GM21447 (cell line): ENCODE measurements around the gene RAB11A.
"Not testable (repeated sequence)": the region's sequence is repeated elsewhere in the genome, so short reads cannot be mapped to it uniquely, and the experiment has no call there.

Experiments used
- ATAC-seq: cut with Tn5 transposase; IDR thresholded peaks from one replicate; pipeline ENCODE4 v1.9.1; 2021; ENCODE audit not compliant: unreplicated experiment

Gene RAB11A

DNA sequence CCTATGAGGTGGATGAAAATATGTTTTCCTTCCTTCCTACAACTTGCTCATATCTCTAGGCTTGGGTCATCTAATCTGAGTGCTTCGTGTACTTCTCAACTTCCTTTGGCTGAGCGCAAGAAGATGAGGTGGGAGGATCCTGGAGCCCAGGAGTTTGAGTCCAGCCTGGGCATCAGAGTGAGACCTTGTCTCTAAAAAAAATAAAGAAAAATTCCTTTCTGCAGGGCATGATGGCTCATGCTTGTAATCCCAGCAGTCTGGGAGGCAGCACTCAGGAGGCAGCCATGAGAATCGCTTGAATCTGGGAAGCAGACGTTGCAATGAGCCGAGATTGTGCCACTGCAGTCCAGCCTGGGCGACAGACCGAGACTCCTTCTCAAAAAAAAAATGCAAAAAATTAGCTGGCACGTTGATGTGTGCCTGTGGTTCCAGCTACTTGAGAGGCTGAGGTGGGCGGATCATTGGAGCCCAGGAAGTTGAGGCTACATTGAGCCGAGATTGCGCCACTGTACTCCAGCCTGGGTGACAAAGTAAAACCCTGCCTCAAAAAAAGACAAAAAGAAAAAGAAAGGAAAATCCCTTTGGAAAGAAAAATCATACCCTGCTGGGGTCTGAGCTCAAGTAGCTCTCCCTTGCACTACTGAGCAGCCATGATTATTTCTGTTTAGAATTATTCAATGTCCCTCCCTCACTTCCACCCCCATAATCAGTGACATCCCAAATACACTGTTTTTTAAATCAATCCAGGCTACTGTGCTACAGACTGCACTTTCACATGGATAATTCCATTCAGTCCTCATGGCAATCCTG is 28.0 kb upstream of the RAB11A start:
- ATAC-seq: no peak

DNA sequence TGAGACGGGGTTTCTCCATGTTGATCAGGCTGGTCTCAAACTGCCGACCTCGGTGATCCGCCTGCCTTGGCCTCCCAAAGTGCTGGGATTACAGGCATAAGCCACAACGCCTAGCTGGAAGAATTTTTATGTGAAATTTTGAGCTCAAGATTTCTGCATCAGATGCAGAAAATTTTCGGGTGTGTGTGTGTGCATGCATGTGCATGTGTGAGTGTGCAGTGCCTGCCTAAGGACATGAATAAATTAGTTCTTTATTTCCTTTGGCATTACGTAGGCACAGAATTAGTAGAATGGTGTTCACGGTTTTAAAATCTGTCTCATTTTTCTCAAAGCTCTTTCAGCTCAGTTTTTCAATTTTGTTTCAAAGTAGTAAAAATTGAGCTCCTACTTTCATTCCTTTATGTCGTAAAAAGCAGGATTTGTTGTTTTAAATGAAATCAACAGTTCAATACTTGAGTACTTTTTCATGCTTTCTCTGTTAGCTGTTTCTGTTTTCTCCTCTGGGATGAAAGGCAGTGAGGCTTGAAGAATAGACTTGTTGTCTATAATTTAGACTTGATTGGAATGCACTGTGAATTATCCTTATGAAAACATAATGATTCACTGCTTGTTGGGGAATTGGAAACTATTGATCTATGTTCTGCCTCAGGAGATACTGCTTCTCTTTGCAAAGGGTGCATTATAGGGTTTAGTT is 23.3 kb upstream of the RAB11A start:
- ATAC-seq: no peak

DNA sequence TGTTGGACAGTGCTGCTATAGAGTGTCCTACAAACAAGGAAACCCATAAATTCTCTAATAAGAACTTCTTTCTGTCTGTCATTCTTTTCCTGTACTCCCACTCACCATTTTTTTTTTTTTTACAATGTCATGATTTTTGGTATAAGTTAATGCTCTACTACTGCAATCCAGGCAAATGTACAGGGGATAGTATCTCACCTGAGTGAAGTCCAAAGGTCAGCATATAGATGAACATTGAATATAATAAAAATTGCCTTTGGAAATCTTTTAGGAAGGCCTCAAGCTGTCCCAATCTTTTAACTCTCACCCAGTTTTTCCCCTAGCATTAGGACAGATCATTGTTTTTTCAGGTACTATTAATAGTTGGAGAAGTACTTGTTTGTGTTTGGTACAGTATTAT is 21.3 kb upstream of the RAB11A start:
- no peak for ATAC-seq

DNA sequence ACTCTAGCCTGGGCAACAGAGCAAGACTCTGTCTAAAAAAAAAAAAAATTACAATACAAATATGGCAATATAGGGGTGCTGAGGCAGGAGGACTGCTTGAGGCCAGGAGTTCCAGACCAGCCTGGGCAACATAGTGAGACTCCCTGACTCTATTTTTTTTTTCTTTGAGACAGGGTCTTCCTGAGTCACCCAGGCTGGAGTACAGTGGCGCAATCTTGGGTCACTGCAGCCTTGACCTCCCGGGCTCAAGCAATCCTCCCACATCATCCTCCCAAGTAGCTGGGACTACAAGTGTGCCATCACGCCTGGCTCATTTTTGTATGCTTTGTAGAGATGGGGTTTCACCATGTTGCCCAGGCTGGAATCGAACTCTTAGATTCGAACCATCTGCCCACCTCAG is 17.3 kb upstream of the RAB11A start:
- ATAC-seq: no peak

DNA sequence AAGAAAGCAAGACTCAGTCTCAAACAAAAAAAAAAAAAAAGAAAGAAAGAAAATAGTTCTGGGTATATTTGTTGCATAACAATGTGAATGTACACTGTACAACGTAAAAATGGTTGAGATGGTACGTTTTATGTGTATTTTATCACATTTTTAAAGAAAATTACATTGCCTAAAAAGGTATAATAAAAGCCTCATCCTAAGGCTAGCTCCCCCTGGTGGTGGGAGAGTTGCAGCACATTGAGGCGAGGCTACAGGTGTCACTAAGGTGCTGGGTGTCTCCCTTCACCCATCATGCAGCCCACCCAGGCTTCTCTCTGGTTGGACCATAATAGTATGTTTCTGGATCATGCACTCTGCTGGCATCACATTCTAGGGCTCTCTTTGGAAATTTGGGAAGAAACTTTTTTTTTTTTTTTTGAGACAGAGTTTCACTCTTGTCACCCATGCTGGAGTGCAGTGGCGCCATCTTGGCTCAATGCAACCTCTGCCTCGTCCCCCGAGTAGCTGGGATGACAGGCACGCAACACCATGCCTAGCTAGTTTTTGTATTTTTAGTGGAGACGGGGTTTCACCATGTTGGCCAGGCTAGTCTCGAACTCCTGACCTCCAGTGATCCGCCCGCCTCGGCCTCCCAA is 12.4 kb upstream of the RAB11A start:
- no peak for ATAC-seq

DNA sequence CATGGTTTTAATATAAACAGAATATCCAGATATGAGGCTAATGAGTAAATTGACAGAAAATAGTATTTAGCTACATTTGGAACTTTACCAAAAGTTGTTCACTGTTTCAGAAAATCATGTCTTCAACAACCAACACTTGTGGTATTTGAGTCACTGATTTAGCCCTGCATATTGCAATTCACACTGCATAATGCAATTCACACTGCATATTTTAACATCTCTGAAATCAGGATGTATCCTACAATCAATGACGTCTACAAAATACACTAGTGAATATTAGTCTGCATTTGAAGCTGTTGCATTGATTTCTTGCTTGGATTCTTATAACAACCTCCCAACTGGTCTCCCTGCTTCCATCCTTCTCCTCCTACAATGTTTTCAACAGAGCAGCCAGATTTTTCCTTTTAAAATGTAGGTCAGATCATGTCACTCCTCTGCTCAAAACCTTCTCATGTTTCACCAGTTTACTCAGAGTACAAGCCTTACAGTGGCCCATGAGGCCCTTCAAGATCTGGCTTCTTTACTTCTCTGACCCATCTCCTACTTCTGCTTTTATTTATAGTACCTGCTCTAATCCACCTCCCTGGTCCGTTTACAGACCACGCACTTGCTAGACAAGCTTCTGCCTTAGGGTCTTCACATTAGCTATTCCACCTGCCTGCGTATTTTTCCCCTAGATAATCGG is 11.4 kb upstream of the RAB11A start:
- no peak for ATAC-seq

DNA sequence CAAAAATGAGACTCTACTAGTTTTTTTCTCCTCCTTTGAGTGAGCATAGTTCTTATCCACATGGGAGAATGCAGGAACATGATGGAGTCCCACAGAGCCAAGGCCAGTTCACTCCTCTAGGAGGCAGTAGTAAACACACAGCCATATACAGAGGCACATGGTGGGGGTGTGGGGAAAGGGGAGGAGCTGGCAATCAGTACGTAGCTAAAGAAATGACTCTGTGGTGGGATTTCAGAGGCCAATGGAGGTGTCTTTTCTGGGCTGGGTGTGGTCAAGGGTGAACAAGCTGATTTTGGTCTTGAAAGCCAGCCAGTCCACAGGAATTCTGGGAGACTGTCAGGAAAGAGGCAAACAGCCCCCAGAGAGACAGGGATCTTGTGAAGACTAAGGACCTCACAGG is 6.6 kb upstream of the RAB11A start:
- ATAC-seq: no peak

DNA sequence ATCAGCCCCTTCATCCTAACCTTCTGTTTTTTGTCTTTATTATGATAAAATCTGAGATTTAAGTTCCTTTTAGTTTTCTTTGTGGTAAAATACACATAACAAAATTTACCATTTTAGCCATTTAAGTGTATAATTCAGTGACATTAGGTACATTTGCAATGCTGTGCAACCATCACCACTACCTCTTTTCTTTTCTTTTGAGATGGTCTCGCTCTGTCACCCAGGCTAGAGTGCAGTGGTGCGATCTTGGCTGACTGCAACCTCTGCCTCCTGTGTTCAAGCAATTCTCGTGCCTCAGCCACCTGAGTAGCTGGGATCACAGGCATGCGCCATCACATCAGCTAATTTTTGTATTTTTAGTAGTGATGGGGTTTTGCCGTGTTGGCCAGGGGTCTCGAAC is 6.2 kb upstream of the RAB11A start:
- no peak for ATAC-seq

DNA sequence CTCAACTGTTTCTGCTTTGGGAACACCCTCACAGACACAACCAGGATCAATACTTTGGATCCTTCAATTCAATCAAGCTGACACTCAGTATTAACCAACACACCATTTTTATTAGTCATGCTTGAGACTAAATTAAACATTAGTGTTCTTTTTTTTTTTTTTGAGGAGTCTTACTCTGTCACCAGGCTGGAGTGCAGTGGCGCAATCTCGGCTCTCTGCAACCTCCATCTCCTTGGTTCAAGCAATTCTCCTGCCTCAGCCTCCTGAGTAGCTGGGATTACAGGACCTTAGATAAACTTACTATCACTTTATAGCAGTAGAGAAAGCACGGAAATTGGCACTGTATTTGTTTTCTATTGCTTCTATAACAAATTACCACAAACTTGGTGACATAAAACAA is 2.0 kb upstream of the RAB11A start:
- no peak for ATAC-seq

DNA sequence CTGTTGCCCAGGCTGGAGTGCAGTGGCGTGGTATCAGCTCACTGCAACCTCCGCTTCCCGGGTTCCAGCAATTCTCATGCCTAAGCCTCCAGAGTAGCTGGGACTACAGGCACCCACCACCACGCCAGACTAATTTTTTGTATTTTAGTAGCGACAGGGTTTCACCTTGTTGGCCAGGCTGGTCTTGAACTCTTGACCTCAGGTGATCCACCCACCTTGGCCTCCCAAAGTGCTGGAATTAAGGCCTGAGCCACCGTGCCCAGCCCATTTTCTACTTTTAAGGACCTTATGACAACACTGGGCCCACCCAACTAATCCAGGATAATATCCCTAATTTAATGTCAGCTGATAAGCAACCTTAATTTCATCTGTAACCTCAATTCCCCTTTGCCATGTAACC is 1.4 kb upstream of the RAB11A start:
- not testable (repeated sequence) for ATAC-seq

DNA sequence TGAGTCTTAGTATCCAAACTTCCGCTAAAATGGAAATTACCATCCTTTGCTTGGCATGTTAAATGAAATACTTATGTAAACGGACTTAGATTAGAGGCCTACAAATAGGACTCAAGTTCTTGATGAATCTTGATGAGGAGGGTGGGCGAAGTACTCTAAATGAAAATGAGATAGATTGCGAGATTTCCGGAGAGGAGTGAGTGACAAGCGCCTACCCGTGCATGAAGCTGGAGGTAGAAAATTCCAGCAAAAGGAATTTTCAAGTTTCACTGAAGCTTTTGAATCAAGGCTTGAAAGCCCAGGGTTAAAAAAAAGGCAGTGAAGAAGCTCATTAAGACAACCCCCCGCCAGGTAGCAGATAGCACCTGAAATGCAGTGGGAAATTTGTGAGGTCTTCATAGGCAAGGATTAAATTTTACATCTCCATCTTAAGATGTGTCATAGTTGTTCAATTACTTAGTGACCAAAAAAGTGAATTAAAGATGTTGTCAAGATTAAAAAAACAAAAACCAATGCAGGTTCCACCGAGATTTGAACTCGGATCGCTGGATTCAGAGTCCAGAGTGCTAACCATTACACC is 655 bp upstream of the RAB11A start:
- no peak for ATAC-seq

DNA sequence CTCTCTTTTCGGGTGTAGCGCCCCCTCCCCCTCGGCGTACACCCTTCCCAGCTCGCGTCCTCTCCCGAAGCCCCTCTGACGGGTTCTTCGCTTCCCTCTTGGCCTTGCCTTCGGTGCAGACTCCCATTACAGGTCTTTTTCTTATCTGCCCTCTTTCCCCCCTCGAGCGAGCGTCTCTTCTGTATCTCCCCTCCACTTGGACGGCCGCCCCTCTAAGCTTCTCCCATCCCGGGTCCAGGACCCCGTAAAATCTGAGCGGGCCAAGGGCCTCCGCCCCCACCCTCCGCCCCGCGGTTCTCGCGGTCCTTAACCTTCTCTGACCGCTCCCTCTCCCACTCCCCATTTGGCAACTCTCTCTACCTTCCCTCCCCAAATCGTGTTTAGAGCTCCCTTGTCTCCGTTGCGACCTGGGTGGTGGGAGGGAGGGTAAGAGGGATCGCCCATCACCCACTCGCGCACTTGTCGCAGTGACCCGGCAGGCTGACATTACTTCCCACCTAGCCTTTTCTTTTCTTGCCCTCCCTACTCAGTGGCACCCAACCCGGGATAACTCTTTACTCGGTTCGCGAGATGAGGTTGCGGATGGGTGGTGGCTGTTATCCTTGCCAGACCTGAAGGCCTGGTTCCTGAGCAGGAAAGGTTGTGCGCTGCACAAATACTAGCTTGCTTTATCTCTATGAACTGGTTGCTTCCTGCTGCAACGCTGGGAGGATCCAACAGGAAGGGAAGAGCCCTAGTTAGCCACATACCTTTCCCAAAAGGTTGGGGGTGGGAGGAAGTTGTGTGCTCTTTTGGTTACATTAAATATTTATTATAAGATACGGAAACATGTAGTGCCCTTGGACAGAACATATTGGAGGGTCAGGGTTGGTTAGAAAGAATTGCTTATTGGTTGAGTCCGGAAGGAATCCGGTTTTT is 922 bp downstream of the RAB11A start:
- no peak for ATAC-seq

DNA sequence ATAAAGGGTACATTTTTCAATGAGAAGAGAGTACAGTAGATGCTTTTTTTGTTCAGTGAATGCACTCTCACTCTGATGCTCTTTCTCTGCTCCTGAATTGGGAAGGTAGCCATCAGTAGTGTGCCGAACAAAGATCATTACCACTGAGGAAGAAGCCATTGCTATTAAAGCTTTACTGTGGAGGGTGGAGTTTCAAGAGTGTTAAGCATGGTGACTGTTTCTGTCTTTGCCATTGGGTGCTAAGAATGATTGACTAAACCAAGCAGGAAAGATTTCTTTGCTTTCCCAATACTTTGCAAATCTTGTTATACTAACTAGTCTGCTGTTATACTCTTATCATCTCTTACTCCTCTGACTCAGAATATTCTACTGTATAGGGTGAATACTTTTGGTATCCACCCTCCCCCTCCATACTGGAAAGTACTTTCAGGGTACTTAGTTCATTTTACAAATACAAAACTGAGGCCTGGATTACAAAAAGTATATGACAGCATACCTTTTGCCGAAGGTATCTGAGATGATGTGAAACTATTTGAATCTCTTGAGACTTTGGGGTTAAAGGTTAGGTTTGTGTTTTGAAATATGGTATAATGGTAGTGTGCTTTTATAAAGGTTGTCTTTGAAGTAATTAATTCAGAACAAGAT is 1.7 kb downstream of the RAB11A start:
- no peak for ATAC-seq

DNA sequence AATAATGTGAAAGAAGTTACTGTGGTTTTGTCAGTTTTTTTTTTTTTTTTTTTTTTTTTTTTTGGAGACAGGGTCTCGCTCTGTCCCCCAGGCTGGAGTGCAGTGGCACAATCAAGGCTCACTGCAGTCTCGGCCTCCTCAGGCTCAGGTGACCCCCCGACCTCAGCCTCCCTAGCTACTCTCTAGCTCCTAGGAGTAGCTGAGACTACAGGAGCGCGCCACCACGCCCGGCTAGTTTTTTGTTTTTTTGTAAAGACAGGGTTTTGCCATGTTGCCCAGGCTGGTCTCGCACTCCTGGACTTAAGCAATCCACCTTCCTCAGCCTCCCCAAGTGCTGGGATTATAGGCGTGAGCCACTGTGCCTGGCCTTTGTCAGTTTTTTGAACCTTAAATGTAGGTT is 2.6 kb downstream of the RAB11A start:
- ATAC-seq: not testable (repeated sequence)

DNA sequence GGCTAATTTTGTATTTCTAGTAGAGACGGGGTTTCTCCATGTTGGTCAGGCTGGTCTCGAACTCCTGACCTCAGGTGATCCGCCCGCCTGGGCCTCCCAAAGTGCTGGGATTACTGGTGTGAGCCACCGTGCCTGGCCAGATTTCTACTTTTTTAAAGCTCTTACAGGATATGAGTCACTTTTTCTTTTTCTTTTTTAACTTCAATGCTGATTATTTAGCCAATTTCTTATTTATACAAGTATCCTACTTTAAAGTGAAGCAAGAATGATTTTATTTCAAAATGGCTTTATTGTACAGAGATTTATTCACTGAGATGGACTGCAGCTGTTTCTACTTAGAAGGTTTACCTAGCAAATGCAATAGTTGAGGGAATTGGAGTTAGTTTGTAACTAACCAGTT is 3.3 kb downstream of the RAB11A start:
- not testable (repeated sequence) for ATAC-seq

DNA sequence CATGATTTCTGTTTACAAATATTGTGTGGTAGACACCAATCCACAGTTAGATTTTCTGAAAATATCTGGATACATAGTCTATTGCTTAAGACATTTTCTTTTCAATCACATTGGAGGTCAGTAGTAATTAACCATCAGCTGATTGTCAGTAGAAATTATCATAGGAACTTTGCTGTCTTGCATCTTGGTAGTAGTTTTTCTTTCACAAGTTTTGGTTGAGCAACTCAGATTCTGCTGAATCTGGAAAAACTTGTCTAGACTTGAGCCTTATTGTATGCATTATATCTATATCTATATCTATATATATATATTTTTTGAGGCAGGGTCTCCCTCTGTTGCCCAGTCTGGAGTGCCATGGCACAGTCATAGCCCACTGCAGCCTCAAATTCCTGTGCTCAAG is 4.0 kb downstream of the RAB11A start:
- no peak for ATAC-seq

DNA sequence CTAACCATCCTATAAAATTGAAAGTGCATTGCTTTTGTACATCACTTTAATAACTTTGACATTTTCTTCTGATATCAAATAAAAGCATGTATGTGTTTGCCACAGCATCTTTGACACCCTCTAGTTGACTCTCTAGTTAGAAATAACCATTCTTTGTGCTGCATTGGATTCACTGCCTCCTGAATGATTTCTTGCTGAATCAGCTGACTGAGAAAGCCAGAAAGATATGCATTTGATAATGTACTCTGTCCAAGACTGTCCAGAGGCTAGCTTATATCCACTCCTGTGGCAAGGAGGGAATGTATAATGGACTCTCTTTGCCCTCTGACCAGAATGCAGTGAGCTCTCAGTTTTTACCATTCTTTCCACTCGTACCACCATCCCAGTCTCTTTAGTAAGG is 6.2 kb downstream of the RAB11A start:
- no peak for ATAC-seq

DNA sequence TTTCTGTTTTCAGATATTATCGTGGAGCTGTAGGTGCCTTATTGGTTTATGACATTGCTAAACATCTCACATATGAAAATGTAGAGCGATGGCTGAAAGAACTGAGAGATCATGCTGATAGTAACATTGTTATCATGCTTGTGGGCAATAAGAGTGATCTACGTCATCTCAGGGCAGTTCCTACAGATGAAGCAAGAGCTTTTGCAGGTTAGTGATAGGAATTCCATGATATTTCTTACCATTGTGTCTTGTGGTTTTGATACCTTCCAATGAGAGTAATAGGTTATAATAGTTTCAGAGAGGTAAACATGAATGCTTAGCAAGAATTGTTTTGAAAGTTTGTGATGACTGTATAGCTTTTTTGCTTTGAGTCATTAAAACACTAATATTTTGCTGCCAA is 8.5 kb downstream of the RAB11A start:
- no peak for ATAC-seq

DNA sequence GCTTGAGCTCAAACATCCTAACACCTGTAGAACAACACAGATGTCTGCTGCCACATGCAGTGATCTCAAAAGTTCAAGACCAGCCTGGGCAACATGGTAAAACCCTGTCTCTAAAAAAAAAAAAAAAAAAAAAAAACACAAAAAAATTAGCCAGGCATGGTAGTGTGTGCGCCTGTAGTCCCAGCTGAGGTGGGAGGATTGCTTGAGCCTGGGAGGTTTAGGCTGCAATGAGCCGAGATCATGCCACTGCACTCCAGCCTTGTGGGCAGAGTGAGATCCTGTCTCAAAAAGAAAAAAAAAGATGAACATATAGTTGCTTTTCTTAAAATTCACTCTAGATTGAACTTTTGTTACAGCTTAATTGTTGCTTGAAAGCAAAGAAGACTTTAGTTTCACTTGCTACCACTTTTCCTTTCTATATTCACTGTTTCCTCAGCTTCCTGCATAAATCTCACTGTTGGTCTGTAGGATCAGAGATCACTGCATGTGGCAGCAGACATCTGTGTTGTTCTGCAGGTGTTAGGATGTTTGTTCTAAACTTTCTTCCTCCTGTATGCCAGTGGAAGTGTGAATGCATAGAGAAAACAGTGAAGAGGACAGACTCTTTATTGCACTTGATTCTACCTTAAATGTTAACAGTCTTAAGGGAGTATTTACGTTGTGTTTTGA is 12.6 kb downstream of the RAB11A start:
- no peak for ATAC-seq
